ENCODE results near the gene IL21R.
"Not testable (repeated sequence)": the region's sequence is repeated elsewhere in the genome, so short reads cannot be mapped to it uniquely, and the experiment has no call there.

The IL21R gene

DNA sequence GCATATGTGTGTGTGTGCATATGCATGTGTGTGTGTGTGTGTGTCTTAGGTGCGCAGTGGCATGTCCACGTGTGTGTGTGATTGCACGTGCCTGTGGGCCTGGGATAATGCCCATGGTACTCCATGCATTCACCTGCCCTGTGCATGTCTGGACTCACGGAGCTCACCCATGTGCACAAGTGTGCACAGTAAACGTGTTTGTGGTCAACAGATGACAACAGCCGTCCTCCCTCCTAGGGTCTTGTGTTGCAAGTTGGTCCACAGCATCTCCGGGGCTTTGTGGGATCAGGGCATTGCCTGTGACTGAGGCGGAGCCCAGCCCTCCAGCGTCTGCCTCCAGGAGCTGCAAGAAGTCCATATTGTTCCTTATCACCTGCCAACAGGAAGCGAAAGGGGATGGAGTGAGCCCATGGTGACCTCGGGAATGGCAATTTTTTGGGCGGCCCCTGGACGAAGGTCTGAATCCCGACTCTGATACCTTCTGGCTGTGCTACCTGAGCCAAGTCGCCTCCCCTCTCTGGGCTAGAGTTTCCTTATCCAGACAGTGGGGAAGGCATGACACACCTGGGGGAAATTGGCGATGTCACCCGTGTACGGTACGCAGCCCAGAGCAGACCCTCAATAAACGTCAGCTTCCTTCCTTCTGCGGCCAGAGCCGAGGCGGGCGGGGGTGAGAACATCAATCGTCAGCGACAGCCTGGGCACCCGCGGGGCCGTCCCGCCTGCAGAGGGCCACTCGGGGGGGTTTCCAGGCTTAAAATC, 47.6 kb downstream of the IL21R start:
- DNase-seq (ENCODE audit: low spot score), result peak; percentile 82
- TF ChIP-seq, protein P1, sequence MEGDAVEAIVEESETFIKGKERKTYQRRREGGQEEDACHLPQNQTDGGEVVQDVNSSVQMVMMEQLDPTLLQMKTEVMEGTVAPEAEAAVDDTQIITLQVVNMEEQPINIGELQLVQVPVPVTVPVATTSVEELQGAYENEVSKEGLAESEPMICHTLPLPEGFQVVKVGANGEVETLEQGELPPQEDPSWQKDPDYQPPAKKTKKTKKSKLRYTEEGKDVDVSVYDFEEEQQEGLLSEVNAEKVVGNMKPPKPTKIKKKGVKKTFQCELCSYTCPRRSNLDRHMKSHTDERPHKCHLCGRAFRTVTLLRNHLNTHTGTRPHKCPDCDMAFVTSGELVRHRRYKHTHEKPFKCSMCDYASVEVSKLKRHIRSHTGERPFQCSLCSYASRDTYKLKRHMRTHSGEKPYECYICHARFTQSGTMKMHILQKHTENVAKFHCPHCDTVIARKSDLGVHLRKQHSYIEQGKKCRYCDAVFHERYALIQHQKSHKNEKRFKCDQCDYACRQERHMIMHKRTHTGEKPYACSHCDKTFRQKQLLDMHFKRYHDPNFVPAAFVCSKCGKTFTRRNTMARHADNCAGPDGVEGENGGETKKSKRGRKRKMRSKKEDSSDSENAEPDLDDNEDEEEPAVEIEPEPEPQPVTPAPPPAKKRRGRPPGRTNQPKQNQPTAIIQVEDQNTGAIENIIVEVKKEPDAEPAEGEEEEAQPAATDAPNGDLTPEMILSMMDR (IDR thresholded peaks at IDR 0.05; ENCODE audit: extremely low read depth, missing control alignments), result no peak

DNA sequence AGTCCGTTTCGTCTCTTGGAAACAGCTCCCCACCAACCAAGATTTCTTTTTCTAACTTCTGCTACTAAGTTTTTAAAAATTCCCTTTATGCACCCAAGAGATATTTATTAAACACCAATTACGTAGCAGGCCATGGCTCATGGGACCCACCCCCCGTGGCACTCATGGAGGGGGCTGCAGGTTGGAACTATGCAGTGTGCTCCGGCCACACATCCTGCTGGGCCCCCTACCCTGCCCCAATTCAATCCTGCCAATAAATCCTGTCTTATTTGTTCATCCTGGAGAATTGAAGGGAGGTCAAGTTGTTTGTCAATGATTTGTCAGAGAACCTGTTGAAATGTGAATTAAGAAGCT, 48.2 kb downstream of the IL21R start:
- DNase-seq (ENCODE audit: low spot score), result no peak
- TF ChIP-seq, protein P1 (IDR thresholded peaks at IDR 0.05; ENCODE audit: extremely low read depth, missing control alignments), result no peak

DNA sequence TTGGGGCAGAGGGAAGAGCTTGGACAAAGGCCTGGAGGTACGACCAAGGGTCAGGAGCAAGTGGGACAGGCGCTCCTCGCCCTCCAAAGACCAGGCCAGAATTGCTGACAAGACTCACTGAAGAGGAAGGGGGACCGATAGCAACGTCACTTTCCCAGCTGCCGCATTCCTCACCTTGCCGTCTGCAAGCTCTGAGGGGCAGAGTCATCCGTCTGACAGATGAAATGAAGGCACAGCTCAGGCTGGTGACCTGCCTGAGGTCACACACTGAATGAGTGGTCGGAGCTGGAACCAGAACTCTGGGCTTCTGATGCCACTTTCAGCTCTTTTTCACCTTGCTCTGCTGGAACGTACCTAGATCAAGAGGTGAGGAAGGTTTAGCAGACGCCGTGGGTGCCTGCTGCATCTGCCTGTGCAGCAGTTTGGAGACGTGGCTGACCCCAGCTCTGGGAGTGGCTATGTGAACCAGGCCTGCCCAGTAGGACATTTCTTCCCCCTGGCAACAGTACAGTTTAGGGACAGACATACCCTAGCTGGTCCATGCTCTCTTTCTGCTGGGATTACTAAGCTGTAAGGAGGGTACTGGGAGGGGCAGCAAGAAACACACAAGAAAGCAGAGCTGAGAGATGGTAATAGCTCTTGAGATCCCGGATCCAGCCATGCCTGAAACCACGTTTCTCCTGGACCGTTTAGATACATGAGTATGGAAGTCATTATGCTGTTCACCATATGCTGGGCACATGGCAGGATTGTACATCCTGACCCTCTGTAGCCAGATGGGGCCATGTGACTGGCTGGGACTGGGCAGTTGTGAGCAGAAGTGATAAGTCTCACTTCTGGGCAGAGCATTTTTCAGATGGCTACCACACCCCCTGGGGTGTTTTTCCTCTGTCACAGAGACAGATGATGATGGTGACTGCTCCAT, 50.9 kb downstream of the IL21R start:
- TF ChIP-seq, protein P1 (IDR thresholded peaks at IDR 0.05; ENCODE audit: extremely low read depth, missing control alignments), result no peak

GRCh38 chr16:27453494-27453825, 51.5 kb downstream of the IL21R start:
- TF ChIP-seq, protein P1 (IDR thresholded peaks at IDR 0.05; ENCODE audit: extremely low read depth, missing control alignments), result no peak
- no peak for DNase-seq (ENCODE audit: low spot score)

More for the DNA sequence above, 50.9 kb downstream of the IL21R start:
- no peak for DNase-seq (ENCODE audit: low spot score)

DNA sequence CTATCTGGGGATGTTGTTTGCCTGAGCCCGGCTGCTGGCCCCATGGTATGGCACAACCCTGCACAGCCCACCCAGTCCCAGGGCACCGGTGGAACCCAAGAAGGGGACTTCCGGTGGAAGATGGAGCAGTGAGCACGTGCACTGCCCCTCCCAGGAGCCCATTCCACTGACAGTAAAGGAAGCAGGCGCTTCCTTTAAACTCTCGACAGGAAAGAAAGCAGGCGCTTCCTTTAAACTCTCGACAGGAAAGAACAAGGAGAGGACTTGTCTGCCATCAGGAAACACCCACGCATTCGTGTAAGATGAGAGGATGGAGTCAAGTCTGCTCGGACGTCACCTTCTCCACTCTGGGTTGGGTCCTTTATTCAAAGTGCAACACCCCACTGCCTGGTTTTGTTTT, 53.7 kb downstream of the IL21R start:
- DNase-seq (ENCODE audit: low spot score), result no peak
- TF ChIP-seq, protein P1 (IDR thresholded peaks at IDR 0.05; ENCODE audit: extremely low read depth, missing control alignments), result no peak

DNA sequence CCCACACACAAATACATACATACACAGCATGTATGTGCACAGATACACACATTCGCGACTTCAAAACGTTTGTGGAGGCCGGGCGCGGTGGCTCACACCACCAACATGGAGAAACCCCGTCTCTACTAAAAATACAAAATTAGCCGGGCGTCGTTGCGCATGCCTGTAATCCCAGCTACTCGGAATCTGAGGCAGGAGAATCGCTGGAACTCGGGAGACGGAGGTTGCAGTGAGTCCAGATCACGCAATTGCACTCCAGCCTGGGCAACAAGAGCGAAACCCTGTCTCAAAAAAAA, 55.6 kb downstream of the IL21R start:
- DNase-seq (ENCODE audit: low spot score), result not testable (repeated sequence)

DNA sequence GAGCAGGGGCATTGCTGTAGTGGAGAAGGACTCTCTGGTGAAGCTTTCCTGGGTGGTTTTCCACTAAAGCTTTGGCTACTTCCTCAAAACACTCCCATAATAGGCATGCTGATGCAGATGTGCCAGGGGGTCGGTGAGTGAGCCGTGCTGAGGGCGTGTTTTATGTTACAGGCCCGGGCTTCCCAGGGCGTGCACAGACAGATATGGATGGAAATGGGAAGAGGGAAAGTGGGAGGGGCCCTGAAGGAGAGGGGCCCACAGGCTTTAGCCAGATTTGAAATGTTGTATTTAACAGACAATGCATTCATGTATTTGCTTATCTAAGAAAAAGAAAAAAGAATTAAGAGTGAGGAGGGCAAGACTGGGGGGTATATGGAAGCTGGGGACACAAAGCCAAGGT, 56.3 kb downstream of the IL21R start:
- TF ChIP-seq, protein P1 (IDR thresholded peaks at IDR 0.05; ENCODE audit: extremely low read depth, missing control alignments), result no peak
- no peak for DNase-seq (ENCODE audit: low spot score)
